Left forelimb (tissue), 1 donor: ENCODE measurements around the gene ECSCR.

Experiments
- DNase-seq: peaks from one replicate; pipeline ENCODE4 v3.0.0-alpha.2; 2018; ENCODE audit warnings: low spot score

The ECSCR gene

GRCh38 chr5:139474890-139475791 lies 12.6 kb upstream of the ECSCR start:
- DNase-seq, result no peak

- no peak for DNase-seq
Measured at GRCh38 chr5:139473565-139473964, 11.0 kb upstream of the ECSCR start.

GRCh38 chr5:139473105-139473504 lies 10.6 kb upstream of the ECSCR start:
- DNase-seq, result no peak

DNA sequence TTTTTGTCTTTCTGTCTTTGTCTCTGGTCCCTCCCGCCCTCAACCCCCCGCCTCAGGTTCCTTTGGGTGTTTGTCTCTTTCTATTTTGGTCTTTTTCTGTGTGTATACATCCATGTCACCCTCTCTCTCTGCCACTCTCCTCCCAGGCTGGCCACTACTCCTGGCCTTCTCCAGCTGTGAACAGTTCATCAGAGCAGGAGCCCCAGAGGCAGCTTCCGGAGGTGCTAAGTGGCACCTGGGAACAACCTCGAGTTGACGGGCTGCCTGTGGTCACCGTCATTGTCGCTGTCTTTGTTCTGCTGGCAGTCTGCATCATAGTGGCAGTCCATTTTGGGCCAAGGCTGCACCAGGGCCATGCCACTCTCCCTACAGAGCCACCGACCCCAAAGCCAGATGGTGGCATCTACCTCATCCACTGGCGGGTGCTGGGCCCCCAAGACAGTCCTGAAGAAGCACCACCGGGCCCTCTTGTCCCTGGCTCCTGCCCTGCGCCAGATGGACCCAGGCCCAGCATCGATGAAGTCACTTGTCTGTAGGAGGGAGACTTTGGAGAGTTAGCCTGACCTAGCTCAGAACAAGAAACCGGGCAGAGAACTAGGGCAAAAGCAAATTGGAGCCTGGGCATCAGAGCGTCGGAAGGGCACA lies 10.0 kb upstream of the ECSCR start:
- DNase-seq, result no peak

DNA sequence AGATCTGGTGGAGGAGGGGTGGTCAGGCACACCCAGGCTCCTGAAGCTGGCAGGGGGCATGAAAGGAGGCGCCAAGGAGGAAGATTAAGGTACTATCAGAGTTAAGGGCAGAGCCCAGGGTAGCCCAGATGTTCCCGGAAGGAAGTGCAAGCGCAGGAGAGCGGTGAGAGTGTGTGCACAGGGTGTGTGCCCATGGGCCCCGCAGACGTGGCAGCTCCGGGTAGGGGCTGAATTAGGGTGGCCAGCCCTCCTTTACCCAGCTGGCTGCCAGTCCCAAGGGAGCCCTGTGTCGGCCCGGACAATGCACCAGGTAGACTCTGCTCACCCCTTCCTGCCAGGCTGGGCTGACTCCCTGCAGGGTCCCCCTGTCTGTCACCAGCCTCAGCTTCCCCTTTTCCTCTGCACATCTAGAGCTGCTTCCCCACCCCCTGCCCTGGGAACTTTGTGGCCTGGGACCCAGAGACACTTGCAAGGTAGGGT lies 8.3 kb upstream of the ECSCR start, which contains the start of gene SMIM33:
SMIM33 (plus strand) TSS at position 184 of the 480 bp plus-strand sequence; CDS start at position 302, 118 bp downstream.
- DNase-seq, result no peak

DNA sequence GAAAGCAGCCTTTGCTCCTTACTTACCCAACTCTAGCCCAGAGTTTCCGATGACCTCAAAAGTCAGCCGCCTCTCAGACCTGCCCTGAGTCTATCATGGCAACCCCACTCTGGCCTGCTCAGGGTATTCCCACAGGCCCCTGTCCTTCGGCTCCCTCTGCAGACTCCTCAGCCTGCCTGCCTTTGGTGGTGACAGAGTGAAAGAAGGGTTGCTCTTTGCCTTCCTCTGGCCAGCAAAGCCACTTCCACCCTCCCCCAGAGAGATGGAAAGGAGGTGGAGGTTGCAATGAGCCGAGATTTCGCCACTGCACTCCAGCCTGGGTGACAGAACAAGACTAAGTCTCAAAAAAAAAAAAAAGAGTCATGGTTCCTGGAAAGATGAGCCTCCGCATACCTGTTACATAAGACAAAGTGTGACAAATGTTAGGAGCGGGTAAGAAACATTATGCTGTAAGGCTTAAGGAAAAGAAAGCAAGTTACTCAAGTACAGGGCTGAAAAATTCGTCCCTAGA lies 5.9 kb upstream of the ECSCR start:
- DNase-seq, result no peak

- DNase-seq, result no peak
Measured at GRCh38 chr5:139461698-139462097, 845 bp downstream of the ECSCR start.

DNA sequence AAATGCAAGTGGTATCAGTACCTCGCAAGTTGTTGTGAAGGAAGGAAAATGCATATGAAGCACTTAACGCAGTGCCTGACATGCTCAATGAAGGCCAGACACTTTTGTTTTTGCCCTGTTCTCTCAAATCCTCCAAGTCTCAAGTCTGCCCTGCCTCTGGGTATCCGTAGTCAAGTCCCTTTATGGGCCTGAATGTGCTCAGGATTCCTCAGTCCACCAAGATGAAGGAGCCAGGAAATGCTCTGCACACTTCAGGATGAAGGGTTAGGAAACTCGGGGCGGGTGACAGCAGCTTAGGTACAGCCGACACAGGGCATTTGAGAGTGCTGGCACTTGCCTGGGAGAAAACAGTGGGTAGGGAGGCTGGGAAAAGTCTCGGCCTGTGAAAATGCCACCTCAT lies 1.4 kb downstream of the ECSCR start:
- DNase-seq, result no peak

DNA sequence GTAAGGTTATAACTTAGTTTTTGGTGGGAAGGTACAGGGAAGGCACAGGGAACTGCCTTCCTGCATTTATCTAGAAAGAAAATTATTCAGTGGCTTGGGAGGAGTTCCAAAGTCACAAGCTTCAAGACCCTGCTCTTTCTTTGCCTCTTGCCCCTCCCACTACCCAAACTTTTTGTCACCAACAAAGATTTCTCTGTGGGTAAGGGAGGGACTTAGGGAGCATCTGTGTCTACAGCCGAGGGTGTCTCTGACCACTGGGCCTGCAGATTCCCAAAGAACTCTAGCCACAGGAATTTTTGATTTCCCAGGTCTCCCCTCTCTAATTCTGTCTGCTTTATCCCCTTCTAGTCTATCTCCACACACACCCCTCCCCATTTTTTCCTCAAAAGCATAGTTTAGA lies 2.1 kb downstream of the ECSCR start:
- DNase-seq, result no peak

GRCh38 chr5:139459451-139459934 lies 3.0 kb downstream of the ECSCR start:
- no peak for DNase-seq

GRCh38 chr5:139458580-139459407 lies 3.7 kb downstream of the ECSCR start:
- DNase-seq, result no peak

DNA sequence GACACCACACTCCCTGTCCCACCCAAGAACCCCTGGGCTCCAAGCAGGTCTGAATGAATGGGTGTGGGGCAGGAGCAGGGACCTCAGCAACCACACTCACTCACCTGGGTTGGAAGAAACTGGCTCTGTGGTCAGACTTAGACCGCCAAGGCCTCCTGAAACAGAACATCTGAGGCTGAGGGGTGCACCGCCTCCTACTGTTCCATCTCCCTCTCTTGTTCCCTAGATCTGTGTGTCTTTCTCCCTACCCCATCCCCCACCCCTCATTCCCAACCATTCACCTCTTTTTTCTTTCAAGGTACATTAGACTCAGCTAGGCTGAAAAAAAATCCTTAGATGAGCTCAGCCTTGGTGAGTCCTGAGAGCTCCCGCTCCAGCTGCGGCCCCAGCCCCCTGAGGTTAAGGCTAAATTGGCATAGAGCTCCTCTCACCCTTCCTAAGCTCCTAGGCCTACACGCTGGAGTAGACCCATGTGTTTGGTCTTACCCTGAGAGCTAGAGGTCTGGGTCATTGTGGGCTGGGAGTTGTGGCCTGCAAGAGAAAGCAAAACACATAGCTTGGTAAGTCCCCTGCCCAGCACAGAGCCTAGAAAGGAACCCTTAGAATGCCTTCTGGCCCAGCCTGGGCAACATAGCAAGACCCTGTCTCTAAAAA lies 4.8 kb downstream of the ECSCR start:
- no peak for DNase-seq

DNA sequence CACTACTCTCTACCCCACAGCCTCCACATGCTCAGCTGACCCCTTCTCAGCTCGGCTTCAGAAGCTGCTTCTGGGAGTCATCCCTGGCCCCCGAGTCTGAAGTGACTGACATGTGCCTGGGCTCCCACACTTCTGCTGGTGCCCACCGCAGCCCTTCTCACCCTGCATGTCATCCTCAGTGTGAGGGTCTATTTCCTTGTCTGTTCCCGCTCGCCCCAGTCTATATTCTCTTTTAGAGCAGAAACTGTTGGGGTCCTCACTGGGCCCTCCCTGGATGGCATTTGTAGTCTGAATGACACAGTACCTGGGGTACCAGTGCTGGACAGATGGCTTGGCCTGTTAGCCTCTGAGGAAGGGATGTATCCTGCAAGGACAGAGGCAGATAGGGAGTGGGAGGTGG lies 5.3 kb downstream of the ECSCR start:
- no peak for DNase-seq

DNA sequence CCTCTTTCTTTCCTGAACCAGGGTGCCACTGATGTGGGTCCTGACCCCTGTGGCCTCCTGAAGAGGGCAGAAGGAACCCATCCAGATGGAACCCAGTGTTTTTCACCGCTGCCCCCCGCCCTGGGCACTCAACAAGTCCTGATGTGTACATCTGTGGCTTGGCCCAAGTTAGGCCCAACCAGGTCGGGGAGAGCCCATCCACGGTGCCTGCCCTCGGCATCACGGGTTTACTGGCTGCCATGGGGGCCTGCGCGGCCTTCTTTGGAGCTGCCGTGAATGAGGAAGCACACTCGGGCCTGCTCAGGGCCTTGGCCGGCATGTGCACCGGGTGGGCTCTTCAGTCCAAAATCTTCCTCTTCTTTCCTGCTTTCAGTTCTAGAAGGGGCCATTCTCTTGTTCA lies 5.8 kb downstream of the ECSCR start:
- no peak for DNase-seq

DNA sequence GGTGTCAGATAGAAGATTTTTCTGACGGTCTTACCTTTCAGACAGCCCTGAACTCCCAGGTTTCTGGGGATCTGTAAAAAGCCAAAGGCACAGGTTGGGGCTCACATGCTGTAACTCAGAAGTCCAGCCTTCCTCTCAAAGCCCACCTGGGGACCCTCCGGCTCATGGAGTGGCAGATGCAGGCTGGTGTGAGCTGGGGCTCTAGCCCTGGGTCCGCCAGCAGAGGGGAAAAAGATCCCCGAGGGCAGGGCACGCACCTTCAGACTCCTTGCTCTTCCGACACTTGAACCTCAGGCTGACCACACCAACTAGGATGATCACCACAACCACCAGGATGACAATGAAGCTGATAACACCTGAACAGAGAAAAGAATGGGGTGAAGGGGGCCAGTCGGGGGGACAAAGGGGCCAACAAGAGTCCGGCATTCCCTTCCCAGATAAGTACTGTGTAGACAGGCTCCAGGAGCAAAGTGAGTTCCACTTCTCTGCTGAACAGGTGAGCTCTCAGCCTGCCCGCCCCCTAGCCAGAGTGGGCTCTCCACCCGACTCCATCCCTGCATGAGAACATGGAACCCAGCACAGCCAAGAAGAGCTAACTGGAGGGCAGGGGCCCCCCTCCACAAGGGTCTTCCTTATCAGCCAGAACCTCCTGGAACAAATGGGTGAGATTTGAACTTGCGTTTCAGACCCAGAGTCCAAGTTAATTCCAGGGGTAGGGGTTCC lies 7.8 kb downstream of the ECSCR start:
- DNase-seq, result no peak

GRCh38 chr5:139453683-139454567 lies 8.6 kb downstream of the ECSCR start:
- DNase-seq, result no peak

DNA sequence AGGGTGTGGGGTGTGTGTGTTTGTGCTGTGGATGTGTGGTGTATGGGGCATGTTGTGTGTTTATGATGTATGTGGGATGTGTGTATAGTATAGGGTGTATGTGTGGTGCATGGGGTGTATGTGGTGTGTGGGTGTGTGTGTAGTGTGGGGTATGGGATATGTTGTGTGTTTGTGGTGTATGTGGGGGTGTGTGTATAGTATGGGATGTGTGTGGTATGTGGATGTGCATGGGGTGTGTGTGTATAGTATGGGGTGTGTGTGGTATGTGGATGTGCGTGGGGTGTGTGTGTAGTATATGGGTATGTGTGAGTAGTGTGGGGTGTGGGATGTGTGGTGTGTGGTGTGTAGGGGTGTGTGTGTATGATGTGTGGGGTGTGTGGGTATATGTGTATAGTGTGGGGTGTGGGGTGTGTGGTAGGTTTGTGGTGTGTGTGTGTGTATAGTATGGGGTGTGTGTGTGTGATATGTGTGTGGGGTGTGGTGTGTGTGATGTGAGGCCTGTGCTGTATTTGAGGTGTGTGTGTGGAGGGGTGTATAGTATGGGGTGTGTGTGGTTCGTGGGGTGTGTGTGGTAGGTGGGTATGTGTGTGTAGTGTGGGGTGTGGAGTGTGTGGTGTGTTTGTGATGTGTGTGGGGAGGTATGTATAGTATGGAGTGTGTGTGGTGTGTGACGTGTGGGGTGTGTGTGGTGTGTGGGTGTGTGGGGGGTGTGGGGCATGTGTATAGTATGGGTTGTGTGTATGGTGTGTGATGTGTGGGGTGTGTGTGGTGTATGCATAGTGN lies 10.5 kb downstream of the ECSCR start:
- no peak for DNase-seq

- DNase-seq, result no peak
Measured at GRCh38 chr5:139451176-139451575, 11.4 kb downstream of the ECSCR start.
